Measurements from ENCODE around the gene TLL1.

Gene TLL1

DNA sequence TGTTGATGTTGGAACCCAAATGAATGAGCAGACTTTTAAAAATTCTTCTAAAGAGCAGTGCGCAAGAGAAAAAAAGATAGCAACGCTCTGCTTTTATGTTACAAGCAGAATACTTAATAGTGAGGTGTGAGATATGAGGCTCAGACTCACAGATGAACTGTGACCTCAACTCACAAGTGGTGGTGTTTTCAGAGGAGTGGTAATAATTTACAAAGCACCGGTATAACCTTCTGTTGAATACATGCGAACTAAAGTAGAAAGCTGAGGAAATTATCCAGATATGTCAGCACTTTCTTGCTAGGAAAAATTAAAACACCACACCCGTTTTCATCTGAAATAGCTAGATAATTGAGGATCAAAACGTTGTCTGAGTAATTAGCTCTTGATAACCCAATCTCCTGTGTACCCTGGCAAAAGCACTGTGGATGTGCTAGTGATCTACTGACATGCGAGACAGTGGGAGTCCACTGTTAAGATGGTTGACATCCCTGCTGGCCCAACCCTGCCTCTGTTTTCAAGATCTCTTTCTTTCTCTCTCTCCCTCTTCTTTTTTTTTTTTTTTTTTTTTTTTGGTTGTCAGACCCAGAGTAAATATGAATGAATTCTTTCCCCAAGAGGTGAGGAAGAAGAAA, 6.9 kb upstream of the TLL1 start:
- DNase-seq (ENCODE audit: low read depth) = no peak
- TF ChIP-seq, protein P1, sequence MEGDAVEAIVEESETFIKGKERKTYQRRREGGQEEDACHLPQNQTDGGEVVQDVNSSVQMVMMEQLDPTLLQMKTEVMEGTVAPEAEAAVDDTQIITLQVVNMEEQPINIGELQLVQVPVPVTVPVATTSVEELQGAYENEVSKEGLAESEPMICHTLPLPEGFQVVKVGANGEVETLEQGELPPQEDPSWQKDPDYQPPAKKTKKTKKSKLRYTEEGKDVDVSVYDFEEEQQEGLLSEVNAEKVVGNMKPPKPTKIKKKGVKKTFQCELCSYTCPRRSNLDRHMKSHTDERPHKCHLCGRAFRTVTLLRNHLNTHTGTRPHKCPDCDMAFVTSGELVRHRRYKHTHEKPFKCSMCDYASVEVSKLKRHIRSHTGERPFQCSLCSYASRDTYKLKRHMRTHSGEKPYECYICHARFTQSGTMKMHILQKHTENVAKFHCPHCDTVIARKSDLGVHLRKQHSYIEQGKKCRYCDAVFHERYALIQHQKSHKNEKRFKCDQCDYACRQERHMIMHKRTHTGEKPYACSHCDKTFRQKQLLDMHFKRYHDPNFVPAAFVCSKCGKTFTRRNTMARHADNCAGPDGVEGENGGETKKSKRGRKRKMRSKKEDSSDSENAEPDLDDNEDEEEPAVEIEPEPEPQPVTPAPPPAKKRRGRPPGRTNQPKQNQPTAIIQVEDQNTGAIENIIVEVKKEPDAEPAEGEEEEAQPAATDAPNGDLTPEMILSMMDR (IDR thresholded peaks at IDR 0.05; ENCODE audit: control insufficient read depth, extremely low read depth, insufficient read depth) = no peak
- H3K4me3 ChIP-seq (ENCODE audit: low read depth, low read length) = no peak overlapping the region

DNA sequence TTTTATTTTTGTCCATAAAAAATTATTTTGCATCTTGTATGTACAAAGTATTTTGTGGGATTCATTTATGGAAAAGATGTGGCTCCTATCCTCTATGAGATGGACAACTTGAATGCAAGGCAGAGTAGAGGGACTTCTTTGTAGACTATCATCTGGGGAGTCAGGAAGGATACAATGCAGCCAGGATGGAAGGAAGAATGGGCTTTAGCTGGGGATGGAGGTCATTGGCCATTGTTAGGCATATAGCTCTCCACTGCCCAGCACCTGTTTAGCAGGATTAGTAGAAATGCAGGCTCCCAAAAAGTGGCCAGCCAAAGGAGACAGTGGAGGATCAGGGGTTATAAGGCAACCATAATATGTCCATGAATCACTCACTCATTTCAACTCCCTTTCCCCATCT, 5.1 kb upstream of the TLL1 start:
- TF ChIP-seq, protein P1 (IDR thresholded peaks at IDR 0.05; ENCODE audit: control insufficient read depth, extremely low read depth, insufficient read depth) = no peak
- no peak overlapping the region for H3K4me3 ChIP-seq (ENCODE audit: low read depth, low read length)

DNA sequence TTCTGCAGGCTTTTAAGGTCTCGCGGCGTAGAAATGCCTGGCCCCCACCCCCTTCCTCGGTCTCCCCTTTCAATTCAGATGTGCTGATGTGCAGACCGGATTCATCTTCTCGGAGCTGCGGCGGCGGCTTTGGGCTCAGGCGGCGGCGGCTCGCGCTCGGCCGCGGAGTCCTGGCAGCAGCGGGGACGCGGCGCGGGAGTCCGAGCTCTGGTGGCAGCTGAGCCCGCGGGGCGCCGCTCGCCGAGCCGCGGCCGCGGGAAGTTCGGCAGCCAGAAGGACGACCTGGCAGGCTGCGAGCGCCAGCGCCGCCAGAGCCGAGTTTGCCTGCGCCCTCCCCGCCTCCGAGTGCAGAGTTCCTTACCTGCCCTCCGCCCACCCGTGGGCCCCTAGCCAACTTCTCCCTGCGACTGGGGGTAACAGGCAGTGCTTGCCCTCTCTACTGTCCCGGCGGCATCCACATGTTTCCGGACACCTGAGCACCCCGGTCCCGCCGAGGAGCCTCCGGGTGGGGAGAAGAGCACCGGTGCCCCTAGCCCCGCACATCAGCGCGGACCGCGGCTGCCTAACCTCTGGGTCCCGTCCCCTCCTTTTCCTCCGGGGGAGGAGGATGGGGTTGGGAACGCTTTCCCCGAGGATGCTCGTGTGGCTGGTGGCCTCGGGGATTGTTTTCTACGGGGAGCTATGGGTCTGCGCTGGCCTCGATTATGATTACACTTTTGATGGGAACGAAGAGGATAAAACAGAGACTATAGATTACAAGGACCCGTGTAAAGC, 448 bp downstream of the TLL1 start:
- TF ChIP-seq, protein P1 (IDR thresholded peaks at IDR 0.05; ENCODE audit: control insufficient read depth, extremely low read depth, insufficient read depth) = no peak
- H3K4me3 ChIP-seq (ENCODE audit: low read depth, low read length) = peak overlapping the region; percentile 54
- no peak for DNase-seq (ENCODE audit: low read depth)

More for the DNA sequence above, 5.1 kb upstream of the TLL1 start:
- DNase-seq (ENCODE audit: low read depth) = no peak

DNA sequence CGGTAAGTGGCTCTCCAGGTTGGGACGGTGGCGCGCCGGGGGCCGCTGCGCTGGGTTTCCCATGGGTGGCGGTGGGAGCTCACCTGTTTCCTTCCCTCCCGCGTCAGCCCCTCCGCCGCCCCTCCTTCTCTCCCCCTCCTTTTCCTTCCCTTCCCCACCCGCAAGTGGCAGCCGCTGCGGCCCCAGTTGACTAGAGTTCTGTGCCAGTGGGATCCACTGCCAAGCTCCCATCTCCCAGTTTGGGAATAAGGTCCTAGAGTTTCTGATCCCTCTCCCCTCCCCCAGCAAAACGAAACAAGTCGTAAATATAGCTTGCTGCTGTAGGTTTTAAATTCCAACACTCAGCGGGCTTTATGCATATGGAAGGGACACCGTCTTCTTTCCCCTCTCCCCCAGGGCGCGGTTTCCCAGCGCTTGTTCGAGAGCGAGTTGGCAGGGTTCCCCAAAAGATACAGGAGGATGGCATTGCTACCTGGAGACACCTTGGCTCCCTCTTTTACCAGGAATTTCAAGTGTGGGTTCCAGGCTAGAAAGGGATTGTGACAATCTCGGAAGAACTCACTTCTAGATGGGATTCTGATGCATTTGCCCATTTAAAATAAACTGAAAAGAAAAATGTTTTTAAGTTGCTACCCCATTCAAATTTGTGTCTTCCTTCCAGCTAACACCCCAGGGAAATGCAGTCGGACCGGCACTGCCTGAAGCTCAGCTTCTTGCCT, 1.2 kb downstream of the TLL1 start:
- TF ChIP-seq, protein P1 (IDR thresholded peaks at IDR 0.05; ENCODE audit: control insufficient read depth, extremely low read depth, insufficient read depth) = no peak
- peak overlapping the region; percentile 54 for H3K4me3 ChIP-seq (ENCODE audit: low read depth, low read length)
- no peak for DNase-seq (ENCODE audit: low read depth)

DNA sequence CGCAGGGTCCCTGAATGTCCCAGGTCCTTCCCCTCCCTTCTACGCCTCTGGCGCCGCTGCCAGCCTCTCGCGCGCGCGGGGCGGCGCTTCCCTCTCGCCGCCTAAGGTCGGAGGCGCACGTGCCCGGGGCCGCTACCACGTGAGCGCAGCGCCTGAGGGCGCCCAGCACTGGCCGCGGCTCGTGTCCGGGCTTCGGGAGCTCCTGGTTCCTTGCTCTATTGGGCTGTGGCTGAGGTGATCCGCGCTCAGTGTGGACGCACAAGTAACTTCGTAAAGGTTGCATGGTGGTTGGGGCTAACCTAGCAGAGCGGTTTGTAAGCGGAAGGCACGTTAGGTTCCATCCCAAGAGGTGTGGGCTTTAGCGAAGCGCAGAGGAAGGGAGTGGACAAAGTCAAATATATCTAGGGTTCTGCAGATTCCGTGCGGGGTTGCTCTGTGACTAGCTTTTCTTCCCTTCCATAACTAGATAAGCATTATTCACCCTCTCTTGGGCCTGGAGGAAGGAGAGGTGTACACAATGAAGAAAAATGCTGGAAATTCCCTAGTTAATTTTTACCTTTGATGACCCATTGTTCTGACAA, 1.8 kb downstream of the TLL1 start:
- no peak for DNase-seq (ENCODE audit: low read depth)
- peak overlapping the region; percentile 54; the same call in 1 of the 2 replicates for H3K4me3 ChIP-seq (ENCODE audit: low read depth, low read length)
- TF ChIP-seq, protein P1 (IDR thresholded peaks at IDR 0.05; ENCODE audit: control insufficient read depth, extremely low read depth, insufficient read depth) = no peak

DNA sequence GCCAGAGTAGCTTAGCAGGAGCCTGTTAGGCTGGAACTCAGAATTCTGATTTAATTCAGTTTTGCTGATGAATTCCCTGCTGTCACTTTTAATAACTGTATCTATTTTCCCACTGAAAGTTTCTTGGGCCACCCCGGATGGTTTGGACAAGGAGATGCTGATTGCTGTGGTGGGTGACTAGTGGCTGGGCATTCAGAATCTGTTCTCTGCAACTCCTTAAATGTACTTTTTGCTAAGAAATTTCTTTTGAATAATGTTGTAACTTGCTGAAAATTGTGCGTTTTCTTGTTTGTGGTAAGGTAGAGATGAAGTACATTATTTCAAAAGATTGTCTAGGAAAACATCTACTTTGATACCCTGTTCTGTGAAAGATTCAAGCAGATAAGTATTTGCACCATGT, 2.4 kb downstream of the TLL1 start:
- DNase-seq (ENCODE audit: low read depth) = no peak
- H3K4me3 ChIP-seq (ENCODE audit: low read depth, low read length) = no peak overlapping the region
- TF ChIP-seq, protein P1 (IDR thresholded peaks at IDR 0.05; ENCODE audit: control insufficient read depth, extremely low read depth, insufficient read depth) = no peak
